Measurements from ENCODE around the gene SLC6A9.

SLC6A9 gene

DNA sequence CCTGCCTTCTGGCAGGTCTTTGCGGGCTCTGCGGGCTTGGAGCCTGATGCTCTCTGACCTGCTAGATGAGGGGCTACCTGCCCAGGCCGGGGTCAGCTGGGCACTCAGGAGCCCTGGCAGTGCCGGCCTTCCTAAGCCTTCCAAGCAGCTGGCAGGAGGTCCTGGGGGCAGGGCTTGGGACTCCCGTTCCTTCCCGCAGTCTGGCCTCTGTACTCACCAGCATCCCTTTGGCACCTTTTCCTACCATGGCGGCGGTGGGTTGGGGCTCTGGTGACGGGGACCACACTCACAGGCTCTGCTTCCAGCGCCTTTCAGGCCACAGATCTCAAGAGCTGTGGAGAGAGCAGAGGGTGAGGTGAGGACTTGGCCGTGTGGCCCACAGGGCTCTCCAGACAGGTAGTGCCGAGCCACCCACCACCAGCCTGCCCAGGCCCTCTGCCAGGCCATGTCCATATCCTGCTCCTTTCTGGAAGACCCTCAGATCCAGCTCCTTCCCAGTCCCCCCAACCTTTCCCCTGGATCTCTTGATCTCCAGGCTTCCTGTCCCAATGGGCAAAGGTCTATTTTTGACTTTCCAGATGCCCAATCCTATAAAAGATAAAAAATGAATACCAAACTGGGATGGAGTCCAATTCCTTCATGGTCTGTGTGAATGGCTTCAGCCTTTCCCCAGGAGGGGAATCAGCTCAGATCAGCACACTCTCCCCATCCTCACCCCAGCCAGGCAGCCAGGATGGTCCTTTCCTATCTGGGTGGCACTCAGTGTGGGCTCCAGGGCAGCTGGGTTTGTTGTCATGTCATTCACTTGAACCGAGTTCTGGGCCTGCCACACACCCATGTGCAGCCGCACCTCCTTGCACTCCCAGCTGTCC lies 7.0 kb downstream of the SLC6A9 start:
- TF ChIP-seq, protein P1, sequence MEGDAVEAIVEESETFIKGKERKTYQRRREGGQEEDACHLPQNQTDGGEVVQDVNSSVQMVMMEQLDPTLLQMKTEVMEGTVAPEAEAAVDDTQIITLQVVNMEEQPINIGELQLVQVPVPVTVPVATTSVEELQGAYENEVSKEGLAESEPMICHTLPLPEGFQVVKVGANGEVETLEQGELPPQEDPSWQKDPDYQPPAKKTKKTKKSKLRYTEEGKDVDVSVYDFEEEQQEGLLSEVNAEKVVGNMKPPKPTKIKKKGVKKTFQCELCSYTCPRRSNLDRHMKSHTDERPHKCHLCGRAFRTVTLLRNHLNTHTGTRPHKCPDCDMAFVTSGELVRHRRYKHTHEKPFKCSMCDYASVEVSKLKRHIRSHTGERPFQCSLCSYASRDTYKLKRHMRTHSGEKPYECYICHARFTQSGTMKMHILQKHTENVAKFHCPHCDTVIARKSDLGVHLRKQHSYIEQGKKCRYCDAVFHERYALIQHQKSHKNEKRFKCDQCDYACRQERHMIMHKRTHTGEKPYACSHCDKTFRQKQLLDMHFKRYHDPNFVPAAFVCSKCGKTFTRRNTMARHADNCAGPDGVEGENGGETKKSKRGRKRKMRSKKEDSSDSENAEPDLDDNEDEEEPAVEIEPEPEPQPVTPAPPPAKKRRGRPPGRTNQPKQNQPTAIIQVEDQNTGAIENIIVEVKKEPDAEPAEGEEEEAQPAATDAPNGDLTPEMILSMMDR (IDR thresholded peaks at IDR 0.05; ENCODE audit: insufficient read depth, low read depth, low read length, missing control alignments): no peak
- H3K4me3 ChIP-seq (ENCODE audit: low read depth, low read length): no peak overlapping the region
- no peak for DNase-seq (ENCODE audit: low read depth)

DNA sequence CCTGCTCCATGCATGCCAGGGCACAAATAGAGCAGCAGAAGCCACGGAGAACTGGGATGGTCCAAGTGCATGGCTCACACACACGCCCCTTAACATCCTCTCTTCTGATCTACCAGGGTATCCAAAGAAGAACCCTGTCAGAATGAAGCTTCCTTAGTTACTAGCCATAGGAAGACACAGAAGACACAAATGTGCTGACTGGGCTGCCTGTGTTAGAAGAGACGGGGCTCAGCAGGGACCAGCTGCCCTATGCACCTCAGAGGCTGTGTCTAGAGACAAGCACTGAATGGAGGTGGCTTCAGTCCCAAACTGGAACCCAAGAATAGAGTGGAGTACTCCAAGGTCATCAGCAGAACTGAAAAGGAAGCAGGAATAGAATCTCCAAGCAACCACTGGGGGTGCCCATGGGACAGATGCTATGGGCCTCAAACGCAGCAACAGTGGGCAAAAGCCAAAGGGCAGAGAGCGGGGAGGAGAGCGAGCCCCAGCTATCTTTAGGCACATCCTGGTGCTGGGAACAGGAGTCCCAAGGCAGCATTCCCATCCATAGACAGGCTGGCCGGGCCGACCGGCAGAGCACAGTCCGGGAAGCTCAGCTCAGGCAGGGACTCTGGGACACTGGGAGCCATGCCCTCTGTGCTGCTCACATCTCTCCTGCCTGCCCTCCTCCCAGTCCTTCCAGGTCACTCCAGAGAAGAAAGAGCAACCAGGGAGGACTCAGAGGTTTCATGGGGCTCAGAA lies 9.5 kb downstream of the SLC6A9 start:
- DNase-seq (ENCODE audit: low read depth): no peak
- no peak overlapping the region for H3K4me3 ChIP-seq (ENCODE audit: low read depth, low read length)
- TF ChIP-seq, protein P1 (IDR thresholded peaks at IDR 0.05; ENCODE audit: insufficient read depth, low read depth, low read length, missing control alignments): no peak

- DNase-seq (ENCODE audit: low read depth): no peak
- H3K4me3 ChIP-seq (ENCODE audit: low read depth, low read length): no peak overlapping the region
- TF ChIP-seq, protein P1 (IDR thresholded peaks at IDR 0.05; ENCODE audit: insufficient read depth, low read depth, low read length, missing control alignments): no peak
These were observed 10.1 kb downstream of the SLC6A9 start for GRCh38 chr1:44021156-44021555.

- no peak for DNase-seq (ENCODE audit: low read depth)
- no peak overlapping the region for H3K4me3 ChIP-seq (ENCODE audit: low read depth, low read length)
- TF ChIP-seq, protein P1 (IDR thresholded peaks at IDR 0.05; ENCODE audit: insufficient read depth, low read depth, low read length, missing control alignments): no peak
These were observed 10.8 kb downstream of the SLC6A9 start for GRCh38 chr1:44020464-44020863.

GRCh38 chr1:44019466-44019948 lies 11.8 kb downstream of the SLC6A9 start:
- DNase-seq (ENCODE audit: low read depth): no peak
- no peak overlapping the region for H3K4me3 ChIP-seq (ENCODE audit: low read depth, low read length)
- TF ChIP-seq, protein P1 (IDR thresholded peaks at IDR 0.05; ENCODE audit: insufficient read depth, low read depth, low read length, missing control alignments): no peak

DNA sequence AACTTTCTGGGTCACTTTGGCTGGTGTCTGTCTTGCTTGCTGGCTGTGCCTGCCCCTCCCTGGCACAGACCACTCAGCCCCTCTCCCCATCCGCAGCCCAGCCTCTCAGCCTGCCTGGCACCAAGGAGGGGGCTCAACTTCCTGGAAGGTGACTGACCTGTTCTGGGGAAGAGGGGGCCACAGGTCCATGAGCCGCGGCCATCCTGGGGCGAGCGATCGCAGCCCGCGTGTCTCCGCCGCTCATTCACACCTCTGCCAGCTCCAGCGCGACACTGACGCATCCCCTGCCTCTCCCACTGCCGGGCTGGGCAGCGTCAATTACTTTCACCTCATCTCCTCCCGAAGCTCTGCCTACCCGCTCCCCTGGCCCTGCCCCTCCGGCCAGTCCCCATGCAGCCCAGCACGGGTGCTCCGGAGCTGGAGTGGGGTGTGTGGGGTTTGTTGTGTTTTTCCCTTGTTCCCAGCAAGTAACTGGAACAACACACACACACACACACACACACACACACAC lies 14.3 kb downstream of the SLC6A9 start:
- H3K4me3 ChIP-seq (ENCODE audit: low read depth, low read length): no peak overlapping the region
- TF ChIP-seq, protein P1 (IDR thresholded peaks at IDR 0.05; ENCODE audit: insufficient read depth, low read depth, low read length, missing control alignments): no peak
- DNase-seq (ENCODE audit: low read depth): no peak
